Embryonic facial prominence (tissue), 1 donor: ENCODE data around the gene CITED2.
A peak's percentile ranks its signal among the peaks of the same experiment; 100 is the strongest.
"Not testable (repeated sequence)": the region's sequence is repeated elsewhere in the genome, so short reads cannot be mapped to it uniquely, and the experiment has no call there.

Experiments used
- DNase-seq: peaks from one replicate; pipeline ENCODE4 v3.0.0-alpha.2; 2016; ENCODE audit errors: extremely low spot score

The CITED2 gene, protein sequence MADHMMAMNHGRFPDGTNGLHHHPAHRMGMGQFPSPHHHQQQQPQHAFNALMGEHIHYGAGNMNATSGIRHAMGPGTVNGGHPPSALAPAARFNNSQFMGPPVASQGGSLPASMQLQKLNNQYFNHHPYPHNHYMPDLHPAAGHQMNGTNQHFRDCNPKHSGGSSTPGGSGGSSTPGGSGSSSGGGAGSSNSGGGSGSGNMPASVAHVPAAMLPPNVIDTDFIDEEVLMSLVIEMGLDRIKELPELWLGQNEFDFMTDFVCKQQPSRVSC

DNA sequence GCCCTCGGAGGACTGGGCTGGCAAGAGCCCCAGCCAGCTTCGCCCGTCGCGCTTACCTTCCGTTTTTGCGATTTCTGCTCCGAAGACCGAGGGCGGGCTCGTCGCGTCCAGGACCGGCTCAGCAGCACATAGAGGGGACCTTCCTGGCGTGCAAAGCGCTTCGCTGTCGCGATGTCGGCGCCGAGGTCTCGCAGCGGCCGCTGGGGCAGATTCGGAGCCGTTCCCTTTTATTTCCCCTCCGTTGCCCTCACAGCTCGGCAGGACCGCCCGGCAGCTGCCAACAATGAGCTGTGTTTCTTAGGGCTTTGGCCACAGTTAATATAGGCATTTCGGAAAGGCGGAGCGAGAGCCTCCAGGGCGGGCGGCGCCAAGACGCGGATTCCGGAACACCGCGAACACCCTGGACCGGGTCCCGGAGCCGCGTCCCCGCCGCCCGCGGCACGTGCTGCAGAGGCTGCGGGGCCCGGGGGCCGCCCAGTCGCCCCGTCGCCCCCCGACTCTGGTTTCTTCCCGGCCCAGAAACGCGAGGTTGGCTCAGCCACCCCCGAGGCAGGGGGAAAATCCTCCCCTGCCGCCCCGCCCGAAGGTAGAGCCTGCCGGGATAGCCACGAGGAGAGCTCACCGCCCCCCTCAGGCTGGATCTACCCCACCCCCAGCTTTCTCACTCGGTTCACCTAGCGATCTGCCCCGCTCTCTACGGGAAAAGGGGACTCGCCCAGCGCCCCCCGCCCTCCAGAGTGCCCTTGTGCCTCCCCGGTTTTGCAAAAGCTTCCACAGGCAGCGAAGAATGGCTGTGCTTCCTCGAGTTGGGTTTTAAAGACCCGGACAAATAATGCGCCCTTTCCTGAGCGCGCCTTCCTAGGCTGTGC, at the start of gene CITED2:
CITED2 (minus strand) TSS at position 292 of the 869 bp plus-strand sequence. CDS start 704 bp downstream, outside the sequence.
- peak; percentile 94 for DNase-seq

DNA sequence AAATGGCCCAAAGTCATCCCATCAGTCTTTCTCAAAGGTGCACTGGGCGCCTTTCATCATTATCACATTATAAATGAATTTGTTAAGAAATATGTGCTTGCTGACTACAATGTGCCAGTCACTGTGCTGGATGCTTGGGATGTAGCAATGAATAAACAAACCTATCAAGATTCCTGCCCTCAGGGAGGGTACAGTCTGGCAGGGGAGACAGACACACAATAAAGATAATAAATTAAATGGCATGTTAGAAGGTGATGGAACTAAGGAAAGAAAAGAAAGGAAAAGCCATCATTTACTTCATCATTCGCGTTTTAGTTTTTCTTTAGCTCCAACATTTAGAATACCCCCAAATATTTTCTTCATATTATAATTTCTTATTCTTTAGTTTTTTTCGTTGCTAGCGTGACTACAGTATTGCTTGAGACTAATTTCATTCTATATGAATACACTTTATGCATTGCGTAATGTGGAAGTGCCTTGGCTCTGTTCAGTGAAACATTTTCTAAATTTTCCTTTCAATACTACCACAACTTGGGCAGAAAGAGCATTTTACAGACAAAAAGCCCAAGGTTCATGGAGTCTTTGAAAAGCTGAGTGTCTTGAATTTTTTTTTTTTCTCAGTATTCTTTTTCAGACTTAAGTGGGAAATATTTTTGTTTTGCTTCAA, 48.7 kb upstream of the CITED2 start:
- no peak for DNase-seq

DNA sequence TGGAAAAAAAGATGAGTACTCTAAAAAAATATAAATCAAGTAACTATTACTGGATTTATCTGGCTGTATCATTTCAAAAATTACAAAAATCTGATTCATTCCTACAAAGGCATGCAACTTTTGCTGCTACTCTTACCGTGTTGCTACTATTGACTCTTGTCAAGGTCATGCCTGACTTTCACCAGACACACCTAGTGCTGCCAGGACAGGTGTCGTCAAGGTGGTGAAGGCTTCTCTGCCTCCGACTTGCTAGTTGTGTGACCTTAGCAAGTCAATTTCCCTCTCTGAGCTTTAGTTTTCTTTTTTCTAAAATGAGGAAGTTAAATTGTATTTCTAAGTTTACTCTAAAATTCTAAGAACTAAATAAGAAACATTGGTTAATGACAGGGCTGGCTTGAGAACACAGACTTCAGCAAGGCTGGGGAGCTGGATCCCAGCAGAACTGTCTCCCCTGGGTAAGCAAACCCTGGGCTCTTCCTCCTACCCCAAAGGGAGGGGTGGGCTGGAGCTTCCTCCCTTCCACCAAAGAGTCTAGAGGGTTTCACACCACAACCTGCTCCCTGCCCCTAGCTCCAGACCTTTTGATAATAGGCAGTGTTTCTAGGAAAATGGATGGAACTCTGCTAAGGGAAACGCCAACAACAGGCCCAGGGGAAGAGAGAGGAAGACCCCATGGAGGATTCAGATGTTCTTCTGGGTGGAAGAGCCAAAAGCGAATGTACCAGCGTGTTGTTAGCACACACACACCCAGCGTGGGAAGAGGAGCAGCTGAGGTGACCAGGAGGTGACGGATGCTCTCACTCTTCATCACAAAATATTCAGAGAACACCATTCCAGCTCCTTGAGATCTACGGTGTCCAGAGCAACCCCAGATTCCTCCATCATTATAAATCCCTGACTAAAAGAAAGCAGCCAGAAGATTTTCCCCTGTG, 47.9 kb upstream of the CITED2 start:
- DNase-seq = no peak

GRCh38 chr6:139418481-139419132, 44.2 kb upstream of the CITED2 start:
- DNase-seq = no peak

- no peak for DNase-seq
Measured at GRCh38 chr6:139416146-139416545, 41.7 kb upstream of the CITED2 start.

- no peak for DNase-seq
Measured at GRCh38 chr6:139415365-139415764, 40.9 kb upstream of the CITED2 start.

- not testable (repeated sequence) for DNase-seq
Measured at GRCh38 chr6:139412103-139412502, 37.7 kb upstream of the CITED2 start.

GRCh38 chr6:139409026-139409425, 34.6 kb upstream of the CITED2 start:
- no peak for DNase-seq

DNA sequence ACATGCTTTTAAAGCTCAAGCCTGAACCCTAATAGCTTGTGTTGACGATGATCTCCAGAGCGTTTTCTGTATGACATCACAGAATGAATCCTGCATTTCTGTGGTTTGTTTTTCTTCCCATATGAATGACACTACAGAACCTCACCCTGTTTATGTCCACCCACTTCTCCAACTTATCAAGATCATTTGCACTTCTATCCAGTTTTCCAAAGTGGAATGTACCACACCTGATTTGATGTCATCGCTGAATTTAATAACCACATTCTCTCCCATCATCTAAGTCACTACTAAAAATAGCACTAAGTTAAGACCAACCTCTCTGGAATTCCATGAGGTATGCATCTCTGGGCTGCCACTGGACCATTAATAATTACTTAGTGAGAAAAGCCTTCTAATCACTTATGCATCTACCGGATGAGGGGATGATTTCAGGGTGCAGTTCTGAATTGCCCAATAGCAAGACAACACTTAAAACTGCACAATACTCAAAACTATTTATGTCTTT, 33.3 kb upstream of the CITED2 start:
- no peak for DNase-seq

DNA sequence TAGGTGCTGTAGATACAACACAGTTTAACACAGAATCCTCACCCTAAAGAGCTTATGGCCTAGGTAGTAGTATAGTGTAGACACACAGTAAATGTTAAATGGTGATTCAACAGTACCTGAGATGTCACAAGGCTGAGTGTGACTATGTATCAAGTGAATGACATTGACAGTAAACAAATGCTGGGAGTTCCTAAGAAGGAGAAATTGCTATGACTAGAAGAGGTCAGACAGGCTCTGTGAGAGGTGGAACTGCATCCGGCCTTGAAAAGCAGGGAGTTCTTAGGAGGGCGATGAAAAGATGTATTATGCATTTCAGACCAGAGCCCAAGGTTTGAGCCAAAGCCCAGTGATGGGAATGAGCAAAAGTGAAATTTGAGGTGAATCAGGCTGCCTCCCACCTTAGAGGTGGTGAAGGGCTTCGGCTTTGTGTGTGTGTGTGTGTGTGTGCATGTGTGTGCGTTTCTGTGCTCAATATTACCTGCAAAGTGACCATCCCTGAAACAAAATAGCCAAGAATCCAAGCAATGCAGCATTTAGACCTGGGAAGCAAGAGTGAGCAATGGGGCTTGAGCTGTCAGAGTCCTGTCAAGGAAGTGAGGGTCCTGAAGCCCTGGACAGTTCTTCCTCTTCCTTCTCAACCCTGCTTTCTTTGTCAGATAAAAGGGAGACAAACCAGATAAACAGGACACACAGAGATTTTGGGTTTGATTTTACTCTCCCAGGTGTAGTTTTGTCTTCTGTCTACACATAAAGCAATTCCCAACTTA, 32.3 kb upstream of the CITED2 start:
- DNase-seq = no peak

GRCh38 chr6:139402876-139403386, 28.5 kb upstream of the CITED2 start:
- DNase-seq = no peak

DNA sequence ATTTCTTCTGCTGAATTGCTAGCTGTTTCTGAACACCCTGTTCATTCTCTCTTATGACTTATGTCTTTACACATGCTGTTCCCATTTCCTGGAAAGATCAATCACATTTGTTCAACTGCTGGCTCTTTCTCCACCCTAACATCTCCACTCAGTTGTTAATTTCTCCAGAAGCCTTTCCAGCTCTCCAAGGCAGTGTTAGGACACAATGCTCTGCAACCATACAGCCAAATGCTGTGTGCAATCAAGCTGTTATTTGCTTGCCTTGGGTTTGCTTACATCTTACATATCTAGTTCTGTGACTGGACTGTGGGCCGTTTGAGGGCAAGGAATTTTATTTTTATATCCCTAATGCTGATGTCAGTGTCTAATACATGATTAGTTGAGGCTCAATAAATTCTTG, 24.2 kb upstream of the CITED2 start:
- no peak for DNase-seq

DNA sequence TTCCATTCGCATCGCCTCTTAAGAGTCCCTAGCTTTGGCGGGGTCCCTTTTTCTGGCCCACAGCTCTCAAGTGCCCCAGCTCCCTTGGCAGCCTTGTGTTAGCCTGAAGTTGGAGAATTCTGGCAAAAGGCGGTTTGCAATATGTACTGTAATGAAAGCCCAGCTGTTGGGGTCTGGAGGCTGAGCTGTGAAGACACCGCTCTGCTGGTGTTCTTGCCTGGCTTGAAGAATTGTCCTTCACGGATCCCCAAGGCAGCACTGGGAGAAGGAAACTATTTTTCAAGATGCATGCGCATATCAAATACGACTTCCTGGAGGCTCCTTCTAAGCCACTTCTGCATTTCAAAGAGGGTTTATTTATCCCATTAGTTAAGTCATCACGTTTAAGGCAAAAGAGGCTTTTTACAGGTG, 21.4 kb upstream of the CITED2 start:
- DNase-seq = no peak

DNA sequence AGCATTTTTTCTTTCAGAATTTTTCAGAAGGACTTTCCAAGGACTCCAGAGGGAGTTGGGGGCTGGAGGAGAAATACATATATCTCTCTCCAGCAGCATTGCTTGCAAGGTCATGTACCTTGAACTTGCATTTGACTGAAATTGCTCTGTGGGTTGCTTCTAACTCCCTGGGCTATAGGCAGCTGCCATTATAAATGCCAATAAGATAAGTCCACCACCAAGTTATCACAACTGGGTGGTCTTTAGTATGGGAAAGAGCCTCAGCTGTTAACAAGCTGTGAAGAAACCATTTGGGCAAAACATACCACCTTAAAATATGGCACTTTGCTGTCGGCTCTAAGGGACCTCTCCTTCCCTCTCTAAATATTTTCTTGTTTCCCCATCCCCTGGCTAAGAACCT, 20.9 kb upstream of the CITED2 start:
- no peak for DNase-seq

- no peak for DNase-seq
Measured at GRCh38 chr6:139394027-139394649, 19.7 kb upstream of the CITED2 start.

DNA sequence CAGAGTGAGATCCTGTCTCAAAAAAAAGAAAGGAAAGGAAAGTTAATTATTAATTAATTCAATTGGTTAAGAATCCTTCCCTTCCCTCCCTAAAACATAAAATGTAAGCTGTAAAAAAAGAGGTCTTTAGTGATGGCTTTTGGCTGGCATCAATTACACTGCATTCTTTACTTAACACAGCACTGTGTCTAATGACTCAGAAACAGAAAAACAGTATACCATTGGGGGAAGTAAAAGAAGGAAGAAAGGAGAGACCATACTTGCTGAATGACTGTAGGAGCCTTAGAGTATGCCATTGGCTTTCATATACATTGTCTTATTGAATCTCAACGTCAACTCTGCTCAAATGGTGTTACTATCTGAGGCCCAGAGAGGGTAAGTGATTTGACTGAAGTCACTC, 18.3 kb upstream of the CITED2 start:
- DNase-seq = no peak

GRCh38 chr6:139391709-139392108, 17.3 kb upstream of the CITED2 start:
- DNase-seq = no peak

DNA sequence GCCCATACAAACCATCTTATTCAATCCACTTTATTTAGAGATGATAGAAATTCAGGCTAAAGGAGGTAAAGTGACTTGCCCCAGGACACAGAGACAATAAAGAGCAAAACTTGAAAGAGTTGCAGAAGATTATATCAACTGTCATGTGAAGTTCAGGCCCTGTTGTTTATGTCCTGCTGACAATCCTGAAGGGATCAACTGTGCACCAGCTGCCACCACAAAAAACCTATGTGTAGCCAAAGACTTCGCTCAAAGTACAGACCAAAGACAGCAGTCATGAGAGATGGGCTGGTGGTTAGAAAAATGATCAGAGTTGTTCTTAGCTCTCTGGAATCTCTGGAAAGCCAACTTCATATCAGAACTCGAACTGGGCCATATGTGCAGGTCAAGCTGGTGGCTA, 16.0 kb upstream of the CITED2 start:
- DNase-seq = no peak

DNA sequence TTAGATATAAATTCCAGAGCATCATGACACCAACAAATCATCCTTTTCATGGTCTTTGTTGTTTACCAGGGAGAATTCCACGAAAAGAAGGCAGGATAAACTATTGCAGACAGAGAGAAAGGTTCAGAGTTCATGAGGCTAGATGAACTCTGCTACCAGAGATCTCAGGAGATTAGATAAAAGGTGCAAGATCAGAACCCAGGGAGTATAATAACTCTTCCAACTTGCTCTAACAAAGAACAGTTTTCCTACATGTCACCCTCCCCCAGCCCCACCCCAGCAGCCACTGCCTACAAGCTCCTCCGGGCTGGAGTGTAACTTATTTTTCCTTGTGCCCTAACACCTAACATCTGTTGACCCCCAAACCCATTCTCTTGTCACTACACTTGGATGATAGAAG, 13.9 kb upstream of the CITED2 start:
- no peak for DNase-seq
